Epithelial cell of prostate (primary cell): ENCODE results near the gene LMBR1L.

ENCODE experiments used
- DNase-seq: peaks from one replicate; pipeline ENCODE4 v3.0.0-alpha.2; 2011; ENCODE audit warnings: low read depth, low spot score
- H3K27ac ChIP-seq: fragments of 450-650 bp; 2 replicates; pipeline ENCODE4 v1.5.1; 2017; ENCODE audit warnings: mild to moderate bottlenecking

Gene LMBR1L

DNA sequence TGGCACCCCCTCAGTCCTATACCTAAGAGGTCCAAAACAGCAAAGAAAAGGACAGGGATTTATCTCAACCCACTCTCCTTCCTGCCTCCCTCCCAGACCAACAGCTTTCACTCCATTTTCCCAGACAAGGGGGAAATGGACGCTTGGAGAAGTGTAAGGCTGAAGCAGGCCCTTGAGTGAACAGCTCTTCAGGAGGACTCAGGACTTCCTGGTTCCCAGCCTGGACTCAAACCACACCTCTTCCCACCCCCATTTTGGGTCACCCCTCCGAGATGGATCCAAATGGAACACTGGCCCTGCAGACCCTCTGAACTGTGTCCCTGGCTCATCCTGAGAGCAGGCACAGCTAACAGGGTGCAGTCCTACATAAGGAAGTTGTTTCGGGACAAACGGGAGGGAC, 52.8 kb downstream of the LMBR1L start:
- no peak overlapping the region for H3K27ac ChIP-seq
- DNase-seq = no peak

DNA sequence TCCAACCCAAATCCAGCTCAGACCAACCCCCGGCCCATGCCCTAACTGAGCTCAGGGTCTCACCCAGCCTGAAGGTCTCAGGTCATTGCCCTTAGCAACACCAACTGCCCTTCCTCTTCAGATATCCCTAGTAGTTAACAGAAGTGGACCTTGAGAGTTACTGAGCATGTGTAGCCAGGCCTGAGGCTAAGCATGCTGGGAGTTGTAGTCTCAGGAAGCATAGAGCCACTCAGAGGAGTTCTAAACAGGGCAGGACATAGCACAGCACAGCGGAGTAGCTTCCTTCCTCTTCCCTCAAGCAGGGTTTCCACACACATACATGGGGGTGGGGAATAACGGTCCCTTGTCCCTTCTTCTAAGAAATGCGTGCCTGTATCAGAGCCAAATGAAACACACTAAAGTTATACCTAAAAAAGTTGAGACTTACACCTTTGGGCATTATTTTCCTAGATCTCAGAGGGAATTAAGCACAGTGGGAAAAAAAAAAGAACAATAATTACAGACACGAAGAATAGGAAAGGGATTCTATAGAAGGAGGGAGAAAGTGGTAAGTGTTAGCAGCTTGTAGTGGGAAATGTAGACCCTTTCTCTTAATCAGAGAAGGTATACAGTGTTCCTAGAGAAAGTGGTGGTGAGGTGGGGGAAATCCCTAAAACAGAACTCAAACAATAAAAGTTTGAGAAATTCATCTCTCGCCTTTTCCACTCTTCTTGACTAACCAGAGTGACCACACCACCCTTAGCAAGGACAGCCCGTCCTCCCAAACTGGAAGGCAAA, 54.5 kb downstream of the LMBR1L start:
- H3K27ac ChIP-seq = no peak overlapping the region
- DNase-seq = no peak

DNA sequence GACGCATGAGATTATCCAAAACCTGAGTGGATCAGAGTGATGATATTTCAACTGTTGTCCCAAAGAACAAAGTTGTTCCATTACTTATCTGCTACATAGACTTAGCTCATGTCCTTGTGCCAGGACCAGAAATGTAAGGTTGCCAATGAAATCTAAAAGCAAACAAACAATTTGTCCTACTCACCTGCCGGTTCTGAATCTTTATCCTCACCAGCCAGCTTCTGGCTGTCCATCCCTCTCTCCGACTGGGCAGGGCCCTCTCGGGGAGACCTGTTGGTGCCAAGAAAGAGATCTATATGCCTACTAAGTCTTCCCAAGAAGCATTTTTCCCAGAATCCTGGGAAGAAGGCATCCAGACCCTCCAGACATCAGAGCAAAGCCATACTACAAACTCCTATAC, 55.6 kb downstream of the LMBR1L start:
- H3K27ac ChIP-seq = no peak overlapping the region

DNA sequence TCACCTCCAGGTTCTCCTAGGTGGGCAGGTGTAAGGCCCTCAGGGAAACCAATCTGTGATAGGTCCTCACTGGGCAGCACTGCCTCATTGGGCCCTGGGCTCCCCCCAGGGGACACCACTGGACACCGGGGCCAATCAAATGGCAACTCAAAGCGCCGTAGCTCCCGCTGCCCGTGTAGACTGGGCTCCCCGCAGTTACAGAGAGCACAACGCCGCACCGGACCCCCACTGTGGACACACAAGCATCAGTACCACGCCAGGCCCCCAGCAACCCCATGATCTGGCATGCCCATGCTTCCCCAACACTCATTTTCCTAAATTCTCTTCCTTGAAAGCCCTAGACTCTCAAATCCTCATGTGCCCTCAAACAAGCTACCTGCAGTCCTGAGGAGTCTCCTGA, 56.1 kb downstream of the LMBR1L start:
- DNase-seq = no peak
- H3K27ac ChIP-seq = no peak overlapping the region

More for the DNA sequence above, 55.6 kb downstream of the LMBR1L start:
- no peak for DNase-seq

DNA sequence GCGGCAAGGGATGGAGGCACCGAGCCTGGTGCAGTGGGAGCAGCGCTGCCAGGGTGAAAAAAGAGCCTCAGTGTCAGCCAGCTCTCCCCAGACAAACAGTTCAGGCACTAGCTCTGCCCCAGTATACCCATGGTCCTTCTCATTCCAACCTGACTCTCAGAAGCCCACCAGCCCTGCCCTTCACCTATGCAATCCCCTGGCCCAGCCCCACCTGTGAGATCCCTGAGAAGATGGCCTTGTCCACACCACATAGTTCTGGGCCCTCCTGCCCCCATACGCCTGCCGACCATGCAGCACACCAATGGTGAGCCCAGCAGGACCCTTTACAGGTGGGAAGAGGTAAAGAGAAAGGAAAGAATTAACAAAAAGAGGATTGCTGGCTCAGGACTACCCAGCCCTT, 56.6 kb downstream of the LMBR1L start:
- no peak overlapping the region for H3K27ac ChIP-seq
- DNase-seq = no peak

DNA sequence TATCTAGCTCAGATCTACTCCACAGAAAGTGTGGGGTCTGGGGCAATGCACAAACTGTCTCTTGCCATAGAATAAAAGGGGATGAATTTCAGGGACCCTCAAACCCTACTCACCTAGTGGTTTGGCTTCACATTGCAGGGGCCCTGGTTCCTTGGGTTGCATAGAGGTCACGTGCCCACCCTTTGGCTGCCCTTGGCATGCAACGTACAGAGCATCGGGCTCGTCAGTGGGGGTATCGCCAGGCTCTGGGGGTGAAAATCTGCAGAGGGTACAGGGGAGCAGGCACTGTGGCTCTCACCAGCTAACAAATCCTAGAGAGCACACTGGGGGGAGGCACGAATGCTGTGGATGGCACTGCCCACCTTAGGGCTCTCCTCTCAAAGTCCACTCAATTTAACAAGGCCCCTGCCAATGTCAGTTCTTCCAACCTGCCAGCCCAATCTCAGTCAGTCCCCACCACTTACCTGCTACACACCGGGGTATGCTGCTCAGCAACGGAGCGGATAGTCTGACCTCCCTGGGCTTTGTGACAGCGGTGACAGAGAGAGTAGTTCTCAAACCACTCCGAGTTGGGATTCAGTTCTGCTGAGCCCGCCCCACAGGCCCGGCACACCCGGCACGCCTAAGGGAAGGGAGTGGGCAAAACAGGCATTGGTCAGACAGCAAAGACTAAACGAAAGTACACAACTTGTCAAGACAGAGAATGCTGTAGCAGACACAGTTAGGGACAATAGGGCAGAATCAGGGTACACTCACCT, 58.0 kb downstream of the LMBR1L start:
- DNase-seq = no peak
- H3K27ac ChIP-seq = no peak overlapping the region

DNA sequence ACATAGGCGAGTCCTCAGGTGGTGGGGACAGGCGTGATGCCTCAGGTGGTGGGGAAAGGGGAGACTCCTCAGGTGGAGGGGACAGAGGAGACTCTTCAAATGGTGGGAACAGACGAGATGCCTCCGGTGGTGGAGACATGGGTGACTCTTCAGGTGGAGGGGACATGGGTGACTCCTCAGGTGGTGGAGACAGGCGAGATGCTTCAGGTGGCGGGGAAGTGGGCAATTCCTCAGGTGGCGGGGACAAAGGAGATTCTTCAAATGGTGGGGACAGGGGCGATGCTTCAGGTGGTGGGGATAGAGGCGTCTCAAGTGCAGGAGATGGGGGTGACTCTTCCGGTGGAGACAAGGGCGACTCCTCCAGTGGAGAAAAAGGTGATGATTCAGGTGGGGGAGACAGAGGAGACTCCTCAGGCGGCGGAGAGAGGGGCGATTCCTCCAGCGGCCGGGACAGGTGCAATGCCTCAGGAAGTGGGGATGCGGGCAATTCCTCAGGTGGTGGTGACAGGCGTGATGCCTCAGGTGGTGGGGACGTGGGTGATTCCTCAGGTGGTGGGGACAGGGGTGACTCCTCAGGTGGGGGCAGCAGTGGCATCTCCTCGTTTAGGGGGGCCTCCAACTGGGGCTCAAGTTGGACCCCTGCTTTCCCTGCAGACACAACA, 58.7 kb downstream of the LMBR1L start:
- DNase-seq = no peak
- H3K27ac ChIP-seq = no peak overlapping the region

DNA sequence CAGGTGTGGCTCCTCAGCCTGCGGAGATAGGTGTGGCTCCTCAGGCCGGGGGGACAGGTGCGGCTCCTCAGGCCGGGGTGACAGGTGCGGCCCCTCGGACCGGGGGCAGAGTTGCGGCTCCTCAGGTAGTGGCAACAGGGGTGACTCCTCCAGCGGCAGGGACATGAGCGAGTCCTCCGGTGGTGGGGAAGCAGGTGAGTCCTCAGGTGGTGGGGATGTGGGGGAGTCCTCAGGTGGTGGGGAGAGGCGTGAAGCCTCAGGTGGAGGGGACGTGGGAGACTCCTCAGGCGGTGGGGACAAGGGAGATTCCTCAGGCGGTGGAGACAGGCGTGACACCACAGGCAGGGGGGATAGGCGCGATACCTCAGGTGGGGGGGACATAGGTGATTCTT, 59.3 kb downstream of the LMBR1L start:
- no peak overlapping the region for H3K27ac ChIP-seq
- DNase-seq = no peak

DNA sequence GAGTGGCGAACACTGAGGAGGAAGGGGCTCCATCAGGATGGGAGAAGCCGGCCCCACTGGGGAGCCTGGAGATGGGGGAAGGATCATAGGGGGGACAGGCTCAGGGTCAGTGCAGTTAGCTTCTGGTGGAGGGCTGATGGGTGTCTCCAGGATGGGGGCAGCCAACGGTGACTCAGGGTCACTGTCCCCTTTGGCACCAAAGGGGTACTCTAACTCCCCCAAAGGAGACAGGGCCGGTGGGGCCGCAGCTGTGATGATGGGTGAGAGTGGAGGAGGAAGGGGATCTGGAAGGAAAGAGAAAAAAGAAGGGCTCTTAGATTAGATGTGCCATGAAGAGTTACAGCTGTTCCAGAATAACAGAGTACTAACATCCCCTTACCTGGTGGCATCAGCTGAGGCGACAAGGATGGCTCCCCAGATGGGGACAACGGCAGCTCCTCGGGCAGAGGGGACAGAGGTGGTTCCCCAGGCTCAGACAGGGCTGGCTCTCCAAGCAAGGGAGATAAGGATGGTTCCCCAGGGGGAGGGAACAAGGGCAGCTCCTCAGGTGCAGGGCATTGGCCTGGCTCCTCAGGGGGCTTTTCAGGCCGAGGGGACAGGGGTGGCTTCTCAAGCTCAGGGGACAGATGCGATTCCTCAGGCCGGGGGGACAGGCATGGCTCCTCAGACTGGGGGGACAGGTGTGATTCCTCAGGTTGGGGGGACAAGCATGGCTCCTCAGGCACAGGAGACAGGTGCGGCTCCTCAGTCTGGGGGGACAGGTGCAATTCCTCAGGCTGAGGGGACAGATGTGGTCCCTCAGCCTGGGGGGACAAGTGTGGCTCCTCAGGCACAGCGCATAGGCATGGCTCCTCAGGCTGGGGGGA, 59.9 kb downstream of the LMBR1L start:
- H3K27ac ChIP-seq = no peak overlapping the region
- DNase-seq = no peak

DNA sequence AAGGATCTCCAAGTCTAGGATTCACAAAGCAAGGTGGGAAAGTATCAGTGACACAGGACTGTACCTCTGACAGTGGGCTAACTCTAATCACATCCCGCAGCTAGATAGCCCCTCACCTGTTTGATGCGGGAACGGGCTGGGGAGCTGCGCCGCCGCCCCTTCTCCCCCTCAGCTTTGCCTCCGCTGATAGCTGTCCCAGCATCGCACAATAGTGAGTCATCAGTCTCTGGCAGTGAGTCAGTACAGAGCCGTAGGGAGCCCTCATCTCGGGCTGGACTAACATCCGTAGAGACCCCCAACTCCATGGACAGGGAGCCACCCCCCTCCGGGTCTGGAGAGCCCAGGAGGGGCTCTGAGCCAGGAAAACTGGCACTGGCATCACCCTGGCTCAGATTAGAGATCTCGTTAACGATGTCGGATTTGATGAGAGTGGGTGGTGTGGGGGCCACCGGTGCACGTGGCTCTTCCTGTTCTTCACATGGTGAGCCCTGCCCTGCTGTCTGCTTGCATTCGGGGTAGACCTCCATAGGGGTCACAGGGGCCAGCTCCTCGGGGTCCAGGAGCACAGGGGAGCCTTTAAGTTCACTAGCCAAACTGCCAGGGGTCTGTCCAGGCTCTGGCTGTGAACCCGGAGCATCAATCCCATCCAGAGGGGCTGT, 61.0 kb downstream of the LMBR1L start:
- H3K27ac ChIP-seq = no peak overlapping the region
- no peak for DNase-seq

DNA sequence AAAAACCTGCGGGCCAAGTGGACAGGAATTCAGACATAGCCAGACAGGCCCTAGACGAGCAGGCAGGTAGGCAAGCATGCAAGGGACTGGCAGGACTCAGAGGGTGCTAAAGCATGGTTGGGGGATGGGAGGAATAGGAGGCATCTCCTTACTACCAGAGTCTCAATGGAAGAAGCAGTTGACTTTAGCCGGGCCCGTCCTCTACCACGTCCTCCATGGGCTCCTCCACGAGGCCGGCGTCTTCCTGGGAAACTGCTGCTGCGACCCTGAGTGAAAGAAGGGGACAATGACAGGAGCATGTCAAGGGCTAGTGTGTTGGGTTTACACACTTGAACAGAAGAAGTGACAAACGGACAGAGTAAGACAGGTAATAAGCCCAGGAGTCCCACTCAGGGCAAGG, 61.7 kb downstream of the LMBR1L start:
- H3K27ac ChIP-seq = no peak overlapping the region
- DNase-seq = no peak
